Astrocyte (in vitro differentiated cells and primary cell): Measurements from ENCODE around the gene HSD3B1.

Experiments used
- CTCF ChIP-seq: IDR thresholded peaks from 2 replicates; pipeline ENCODE4 v1.5.1; 2011; ENCODE audit warnings: low read depth, mild to moderate bottlenecking, inconsistent platforms, low read length, moderate library complexity; ENCODE audit not compliant: insufficient read depth
- EZH2 ChIP-seq: IDR thresholded peaks from 2 replicates; pipeline ENCODE4 v1.6.1; 2012; ENCODE audit warnings: mild to moderate bottlenecking, low read length, inconsistent platforms; ENCODE audit not compliant: insufficient read depth

- no peak for TF ChIP-seq CTCF
- TF ChIP-seq EZH2 = no peak
These were observed 21.8 kb upstream of the HSD3B1 start for GRCh38 chr1:119485201-119485600.
